Fibroblast of mammary gland (primary cell): ENCODE measurements around the gene BAZ2B.

Experiments
- DNase-seq: peaks from one replicate; pipeline ENCODE4 v3.0.0-alpha.2; 2010; ENCODE audit warnings: low read depth
- H3K4me3 ChIP-seq: 2 replicates; pipeline ENCODE4 v1.5.1; 2011; ENCODE audit warnings: low read depth, mild to moderate bottlenecking, low read length, moderate library complexity; ENCODE audit not compliant: control insufficient read depth
- TF ChIP-seq, protein P1 (sequence below): conservative IDR thresholded peaks from 2 replicates; pipeline ENCODE4 v1.5.1; 2011; ENCODE audit warnings: low read depth, low read length, inconsistent platforms; ENCODE audit not compliant: control insufficient read depth, insufficient read depth

BAZ2B gene

GRCh38 chr2:159279700-159280099 is 336.6 kb downstream of the BAZ2B start:
- no peak overlapping the region for H3K4me3 ChIP-seq
- TF ChIP-seq, protein P1, sequence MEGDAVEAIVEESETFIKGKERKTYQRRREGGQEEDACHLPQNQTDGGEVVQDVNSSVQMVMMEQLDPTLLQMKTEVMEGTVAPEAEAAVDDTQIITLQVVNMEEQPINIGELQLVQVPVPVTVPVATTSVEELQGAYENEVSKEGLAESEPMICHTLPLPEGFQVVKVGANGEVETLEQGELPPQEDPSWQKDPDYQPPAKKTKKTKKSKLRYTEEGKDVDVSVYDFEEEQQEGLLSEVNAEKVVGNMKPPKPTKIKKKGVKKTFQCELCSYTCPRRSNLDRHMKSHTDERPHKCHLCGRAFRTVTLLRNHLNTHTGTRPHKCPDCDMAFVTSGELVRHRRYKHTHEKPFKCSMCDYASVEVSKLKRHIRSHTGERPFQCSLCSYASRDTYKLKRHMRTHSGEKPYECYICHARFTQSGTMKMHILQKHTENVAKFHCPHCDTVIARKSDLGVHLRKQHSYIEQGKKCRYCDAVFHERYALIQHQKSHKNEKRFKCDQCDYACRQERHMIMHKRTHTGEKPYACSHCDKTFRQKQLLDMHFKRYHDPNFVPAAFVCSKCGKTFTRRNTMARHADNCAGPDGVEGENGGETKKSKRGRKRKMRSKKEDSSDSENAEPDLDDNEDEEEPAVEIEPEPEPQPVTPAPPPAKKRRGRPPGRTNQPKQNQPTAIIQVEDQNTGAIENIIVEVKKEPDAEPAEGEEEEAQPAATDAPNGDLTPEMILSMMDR, result no peak
- no peak for DNase-seq

DNA sequence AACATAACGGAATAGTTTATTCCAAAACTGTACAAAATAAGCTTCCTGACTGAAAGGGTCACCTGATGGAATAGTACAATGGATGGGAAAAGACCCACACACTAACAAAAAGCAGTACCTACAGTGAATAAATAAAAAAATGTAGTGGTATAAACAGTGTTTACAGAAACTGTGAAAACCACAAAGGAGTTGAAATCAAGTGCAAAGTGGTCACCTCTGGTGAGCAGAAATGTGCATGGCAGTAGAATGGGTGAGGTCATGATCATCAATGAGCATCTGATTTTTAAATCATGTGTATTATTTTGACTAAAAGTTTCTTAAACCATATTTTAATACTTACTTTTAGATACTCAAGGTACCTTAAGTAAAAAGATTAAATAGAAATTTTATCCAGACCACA is 341.2 kb downstream of the BAZ2B start:
- no peak for DNase-seq
- TF ChIP-seq, protein P1, result no peak

DNA sequence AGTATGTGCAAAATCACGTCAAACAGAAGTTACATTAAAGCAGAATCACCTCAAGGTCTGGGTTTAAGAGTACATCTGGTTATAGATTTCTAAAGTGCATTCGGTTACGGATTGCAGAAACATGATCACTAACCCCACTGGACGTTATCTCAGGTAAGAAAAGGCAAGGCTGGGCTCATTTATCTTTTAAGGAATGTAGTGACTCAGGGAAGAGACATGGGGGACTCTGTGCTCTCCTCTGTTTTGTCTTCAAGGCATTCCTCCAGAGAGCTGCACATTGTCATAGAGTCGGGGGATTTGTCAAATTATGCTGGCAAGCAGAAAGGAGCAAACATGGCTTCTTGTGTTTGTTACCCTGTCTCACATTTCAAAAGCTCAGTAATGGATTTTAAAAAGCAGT is 344.2 kb downstream of the BAZ2B start:
- no peak overlapping the region for H3K4me3 ChIP-seq
- no peak for DNase-seq
- TF ChIP-seq, protein P1, result no peak

More for the DNA sequence above, 341.2 kb downstream of the BAZ2B start:
- no peak overlapping the region for H3K4me3 ChIP-seq

- DNase-seq, result no peak
- TF ChIP-seq, protein P1, result no peak
- H3K4me3 ChIP-seq, result no peak overlapping the region
Measured at GRCh38 chr2:159270744-159271379, 345.5 kb downstream of the BAZ2B start.
